ENCODE measurements around the gene LMF1. TPM values are rescaled to one million over a fixed set of nuclear protein-coding genes. Genes with fewer than 3 reads are reported as not detected.

The LMF1 gene
- total and polyA plus RNA-seq, 2 donors (not counting 1 experiment from before 2014, with no cell fraction given): 36.4 to 63.2 TPM

- intact Hi-C loops (cut with micrococcal nuclease): no loop called here
- Histone ChIP-seq H3K4me3 (ENCODE audit: control extremely low read depth in 1 of 5, extremely low read depth in 1 of 5, insufficient read depth in 1 of 5, low read depth in 2 of 5, low read length in 4 of 5) (no peak overlapping the region), H4K20me1 (ENCODE audit: control insufficient read depth, insufficient read depth, low read length, poor library complexity, severe bottlenecking) (no peaks in the 10 kb centered on the region), H3K27me3 (replicated peaks in 1 of 4; ENCODE audit: control extremely low read depth in 1 of 4, control insufficient read depth in 3 of 4, insufficient read depth in 4 of 4, low read length in 3 of 4) (no peaks in the 10 kb centered on the region), H2AFZ (ENCODE audit: insufficient read depth, low read depth, low read length, poor library complexity, severe bottlenecking) (no peak overlapping the region), H3K4me1 (ENCODE audit: control insufficient read depth in 2 of 2, insufficient read depth in 2 of 2, low read length in 2 of 2) (no peaks in the 10 kb centered on the region), H3K9me3 (ENCODE audit: control extremely low read depth in 1 of 3, control insufficient read depth in 2 of 3, insufficient read depth in 1 of 3, low read length in 2 of 3) (no peaks in the 10 kb centered on the region), H3K27ac (ENCODE audit: low read length in 2 of 2) (no peak overlapping the region), H3K36me3 (replicated peaks in 1 of 2; ENCODE audit: control extremely low read depth in 1 of 2, control insufficient read depth in 1 of 2, extremely low read depth in 1 of 2, insufficient read depth in 2 of 2, low read length in 1 of 2) (no peaks in the 10 kb centered on the region), H3K9ac (ENCODE audit: low read length) (no peak overlapping the region), H3K4me2 (replicated peaks; ENCODE audit: low read depth, low read length, poor library complexity, severe bottlenecking) (no peak overlapping the region), H3K79me2 (ENCODE audit: control insufficient read depth, insufficient read depth, low read length) (no peaks in the 10 kb centered on the region)
- Mint-ChIP-seq H3K4me3 (no peak overlapping the region), H3K27me3 (no peaks in the 10 kb centered on the region), H3K4me1 (no peaks in the 10 kb centered on the region), H3K27ac (no peak overlapping the region), H3K9me3 (ENCODE audit: insufficient read depth) (no peaks in the 10 kb centered on the region)
- ChIA-PET POLR2A (no interaction called here), CTCF (no interaction called here)
- 95% methylated on average over 4 of the region's 7 CpGs for WGBS (ENCODE audit: insufficient coverage)
- DNase-seq: no peak
- no peak for ATAC-seq (ENCODE audit: low read depth)
- TF ChIP-seq EZH2 (IDR thresholded peaks at IDR 0.05; ENCODE audit: borderline replicate concordance, insufficient read depth, low read depth, low read length, poor library complexity, severe bottlenecking): no peak
- no peak for TF ChIP-seq CTCF (IDR thresholded peaks at IDR 0.05)
These were observed 70.6 kb downstream of the LMF1 start for GRCh38 chr16:900211-900610.

- no peaks in the 10 kb centered on the region for H3K27me3 Mint-ChIP-seq
- Histone ChIP-seq H3K4me3 (ENCODE audit: control extremely low read depth in 1 of 5, extremely low read depth in 1 of 5, insufficient read depth in 1 of 5, low read depth in 2 of 5, low read length in 4 of 5) (no peak overlapping the region), H3K4me1 (ENCODE audit: control insufficient read depth in 2 of 2, insufficient read depth in 2 of 2, low read length in 2 of 2) (no peaks in the 10 kb centered on the region), H3K79me2 (ENCODE audit: control insufficient read depth, insufficient read depth, low read length) (no peaks in the 10 kb centered on the region), H3K36me3 (replicated peaks in 1 of 2; ENCODE audit: control extremely low read depth in 1 of 2, control insufficient read depth in 1 of 2, extremely low read depth in 1 of 2, insufficient read depth in 2 of 2, low read length in 1 of 2) (no peaks in the 10 kb centered on the region), H3K4me2 (replicated peaks; ENCODE audit: low read depth, low read length, poor library complexity, severe bottlenecking) (no peak overlapping the region), H3K9ac (ENCODE audit: low read length) (no peak overlapping the region), H2AFZ (ENCODE audit: insufficient read depth, low read depth, low read length, poor library complexity, severe bottlenecking) (no peak overlapping the region), H3K27ac (ENCODE audit: low read length in 2 of 2) (no peak overlapping the region), H4K20me1 (ENCODE audit: control insufficient read depth, insufficient read depth, low read length, poor library complexity, severe bottlenecking) (no peaks in the 10 kb centered on the region), H3K9me3 (ENCODE audit: control extremely low read depth in 1 of 3, control insufficient read depth in 2 of 3, insufficient read depth in 1 of 3, low read length in 2 of 3) (no peaks in the 10 kb centered on the region), H3K27me3 (replicated peaks in 1 of 4; ENCODE audit: control extremely low read depth in 1 of 4, control insufficient read depth in 3 of 4, insufficient read depth in 4 of 4, low read length in 3 of 4) (no peaks in the 10 kb centered on the region)
- ChIA-PET CTCF (no interaction called here), POLR2A (no interaction called here)
- H3K9me3 Mint-ChIP-seq (ENCODE audit: insufficient read depth): no peaks in the 10 kb centered on the region
- 88% methylated on average over 24 of the region's 24 CpGs for WGBS (ENCODE audit: insufficient coverage)
- H3K4me3 Mint-ChIP-seq: no peak overlapping the region
- DNase-seq (no peak), ATAC-seq (ENCODE audit: low read depth) (no peak)
- H3K4me1 Mint-ChIP-seq: no peaks in the 10 kb centered on the region
- TF ChIP-seq EZH2 (IDR thresholded peaks at IDR 0.05; ENCODE audit: borderline replicate concordance, insufficient read depth, low read depth, low read length, poor library complexity, severe bottlenecking) (no peak), CTCF (IDR thresholded peaks at IDR 0.05) (no peak)
- no peak overlapping the region for H3K27ac Mint-ChIP-seq
- intact Hi-C loops (cut with micrococcal nuclease): no loop called here
These were observed 71.1 kb downstream of the LMF1 start for GRCh38 chr16:899683-900060.

Measured in B cell (primary cell).